ENCODE data around the gene GREB1. TPM values are rescaled to one million over a fixed set of nuclear protein-coding genes. Genes with fewer than 3 reads are reported as not detected.

GREB1 gene
- total RNA-seq, 1 donor from 2014 or later: 11.4 TPM

GRCh38 chr2:11665510-11666362, 131.9 kb downstream of the GREB1 start:
- intact Hi-C loops (cut with DNase I): no loop called here
- ATAC-seq (no peak), DNase-seq (ENCODE audit: missing footprints) (no peak)

GRCh38 chr2:11667194-11667593, 133.3 kb downstream of the GREB1 start:
- DNase-seq (ENCODE audit: missing footprints) (no peak), ATAC-seq (no peak)
- intact Hi-C loops (cut with DNase I): no loop called here

- no peak for ATAC-seq
- DNase-seq (ENCODE audit: missing footprints): no peak
- intact Hi-C loops (cut with DNase I): no loop called here
Observed at GRCh38 chr2:11667866-11668637, 134.2 kb downstream of the GREB1 start.

GRCh38 chr2:11669454-11670291, 135.8 kb downstream of the GREB1 start, which contains the start of gene NTSR2:
TSS of gene NTSR2 (minus strand) at chr2:11670195. CDS start at chr2:11670129, 66 bp downstream.
- ATAC-seq: peak; percentile 93
- peak; percentile 82 for DNase-seq (ENCODE audit: missing footprints)
- intact Hi-C loops (cut with DNase I): no loop called here

- no peak for DNase-seq (ENCODE audit: missing footprints)
- no peak for ATAC-seq
- intact Hi-C loops (cut with DNase I): no loop called here
Observed at GRCh38 chr2:11672407-11672806, 138.6 kb downstream of the GREB1 start.

- intact Hi-C loops (cut with DNase I): no loop called here
- ATAC-seq (no peak), DNase-seq (ENCODE audit: missing footprints) (no peak)
Observed at GRCh38 chr2:11674983-11675382, 141.1 kb downstream of the GREB1 start.

GRCh38 chr2:11675423-11676112, 141.7 kb downstream of the GREB1 start:
- intact Hi-C loops (cut with DNase I): no loop called here
- DNase-seq (ENCODE audit: missing footprints) (no peak), ATAC-seq (no peak)

- ATAC-seq (peak; percentile 11), DNase-seq (ENCODE audit: missing footprints) (peak; percentile 9)
- intact Hi-C loops (cut with DNase I): no loop called here
Observed at GRCh38 chr2:11676640-11677039, 142.8 kb downstream of the GREB1 start.

- intact Hi-C loops (cut with DNase I): no loop called here
- DNase-seq (ENCODE audit: missing footprints): peak; percentile 61
- peak; percentile 67 for ATAC-seq
Observed at GRCh38 chr2:11677136-11678055, 143.6 kb downstream of the GREB1 start.

GRCh38 chr2:11678306-11678960, 144.6 kb downstream of the GREB1 start:
- ATAC-seq: no peak
- intact Hi-C loops (cut with DNase I): no loop called here
- no peak for DNase-seq (ENCODE audit: missing footprints)

GRCh38 chr2:11679016-11679415, 145.2 kb downstream of the GREB1 start:
- ATAC-seq: no peak
- DNase-seq (ENCODE audit: missing footprints): no peak
- intact Hi-C loops (cut with DNase I): no loop called here

GRCh38 chr2:11679486-11680181, 145.8 kb downstream of the GREB1 start:
- ATAC-seq: no peak
- DNase-seq (ENCODE audit: missing footprints): no peak
- intact Hi-C loops (cut with DNase I): loop anchor here (10.0 kb wide), 1 partner anchor 205 kb away; no protein-coding TSS in a partner anchor

- DNase-seq (ENCODE audit: missing footprints) (no peak), ATAC-seq (no peak)
- intact Hi-C loops (cut with DNase I): loop anchor here (10.0 kb wide), 1 partner anchor 206 kb away; no protein-coding TSS in a partner anchor
Observed at GRCh38 chr2:11680182-11680900, 146.5 kb downstream of the GREB1 start.

GRCh38 chr2:11680901-11681721, 147.3 kb downstream of the GREB1 start:
- intact Hi-C loops (cut with DNase I): loop anchor here (10.0 kb wide), 1 partner anchor 206 kb away; no protein-coding TSS in a partner anchor
- ATAC-seq (no peak), DNase-seq (ENCODE audit: missing footprints) (no peak)

Measured in Right ventricle myocardium inferior (tissue), 1 donor.